EH (cell line): ENCODE measurements around the gene KRT32.

Experiments
- DNase-seq: peaks from one replicate; pipeline ENCODE4 v3.0.0-alpha.2; 2015; ENCODE audit warnings: low read depth

KRT32 gene

DNA sequence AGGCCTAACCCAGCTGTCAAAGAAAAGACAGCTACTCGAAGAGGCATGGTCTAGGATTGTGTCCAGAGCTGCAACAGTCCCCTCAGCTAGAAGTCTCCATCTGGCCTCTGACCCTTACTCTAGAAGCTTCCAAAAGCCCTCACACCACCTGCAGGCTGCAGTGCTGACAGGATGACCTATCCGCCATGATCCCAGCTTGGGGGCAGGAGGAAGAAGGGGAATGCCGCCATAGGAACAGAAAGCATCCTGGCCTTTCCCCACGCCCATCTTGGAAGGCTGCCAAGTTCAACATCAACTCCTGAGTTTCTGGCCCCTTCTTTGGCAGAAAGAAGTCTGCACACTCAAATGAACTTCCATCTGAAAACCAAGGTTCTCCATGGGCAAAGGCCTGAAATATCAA, 25.6 kb upstream of the KRT32 start:
- DNase-seq, result peak; percentile 45

DNA sequence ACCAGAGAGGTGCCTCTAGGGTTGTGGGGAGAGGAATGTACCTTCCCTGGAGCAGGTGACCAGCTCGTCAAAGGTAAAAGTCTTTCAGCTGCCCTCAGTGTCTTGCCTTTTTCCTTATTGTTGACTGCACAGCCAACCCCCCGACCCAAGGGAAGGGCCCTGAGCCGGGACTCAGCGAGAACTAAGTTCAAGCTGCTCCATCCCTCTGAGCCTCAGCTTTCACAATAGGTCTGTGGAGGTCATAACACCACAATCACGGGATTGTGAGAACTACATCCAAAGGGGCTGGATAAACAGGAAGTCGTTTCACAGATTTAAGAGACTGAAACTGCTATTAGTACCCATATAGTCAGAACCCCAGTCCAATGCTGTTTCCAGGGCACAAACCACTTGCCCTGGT, 25.2 kb upstream of the KRT32 start:
- DNase-seq, result peak; percentile 56

DNA sequence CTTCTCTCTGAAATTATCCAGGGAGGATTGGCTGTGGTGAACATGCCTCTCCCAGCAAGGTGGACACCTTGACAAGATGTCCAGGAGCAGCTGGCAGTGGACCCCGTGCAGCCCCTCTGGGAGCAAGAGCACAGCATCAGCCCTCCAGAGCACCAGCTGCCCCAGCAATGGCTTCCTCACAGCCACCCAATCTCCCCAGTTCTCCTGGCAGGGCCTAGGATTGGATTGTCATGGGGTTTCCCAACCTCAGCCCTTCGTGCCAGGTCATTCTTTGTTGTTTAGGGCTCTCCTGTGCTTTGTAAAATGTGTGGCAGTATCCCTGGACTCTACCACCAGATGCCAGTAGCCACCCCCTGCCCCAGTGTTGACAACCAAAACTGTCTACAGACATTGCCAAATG, 24.3 kb upstream of the KRT32 start:
- no peak for DNase-seq

DNA sequence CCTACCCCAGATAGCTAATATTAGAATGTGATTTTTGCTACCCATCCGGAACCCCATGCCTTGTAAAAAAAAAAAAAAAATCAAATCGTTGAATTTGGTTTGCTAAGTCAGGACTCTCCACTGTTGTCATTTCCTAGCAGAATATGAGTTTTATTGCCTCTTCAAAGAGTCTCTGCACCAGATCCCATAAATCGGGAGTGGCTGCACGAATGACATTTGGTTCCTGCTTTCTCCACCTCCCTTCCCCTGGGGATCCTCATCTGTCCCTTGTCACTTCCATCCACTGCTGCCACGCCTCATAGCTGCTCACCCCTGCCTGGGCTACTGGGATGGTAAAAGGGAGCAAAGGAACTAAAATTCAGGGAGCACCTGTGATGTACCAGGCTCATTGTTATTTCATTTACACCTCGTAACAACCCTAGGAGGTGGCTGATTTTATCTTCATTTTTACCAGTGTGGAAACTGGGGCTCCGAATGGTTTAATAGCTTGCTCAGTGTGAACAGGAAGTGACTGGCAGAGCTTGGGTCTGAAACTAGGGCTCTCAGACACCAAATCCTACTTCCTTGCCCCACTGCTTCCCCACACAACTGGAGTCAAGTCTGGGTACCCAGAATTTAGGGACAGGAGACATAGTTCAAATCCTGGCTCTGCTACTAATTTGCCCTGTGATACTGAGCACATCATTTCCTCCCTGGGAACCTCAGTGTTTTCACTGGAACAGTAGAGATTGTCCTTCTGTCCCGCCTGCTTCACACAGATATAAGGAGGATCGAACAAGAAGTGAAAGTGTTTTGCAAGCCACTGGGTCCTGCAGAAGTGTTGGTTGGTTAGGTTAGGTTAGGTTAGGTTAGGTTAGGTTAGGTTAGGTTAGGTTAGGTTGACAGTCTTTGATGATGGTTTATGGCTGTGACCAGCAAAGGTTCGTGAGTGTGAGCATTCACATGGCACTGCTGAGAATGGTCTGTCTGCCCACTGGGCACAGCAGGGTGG, 23.1 kb upstream of the KRT32 start:
- DNase-seq, result no peak

DNA sequence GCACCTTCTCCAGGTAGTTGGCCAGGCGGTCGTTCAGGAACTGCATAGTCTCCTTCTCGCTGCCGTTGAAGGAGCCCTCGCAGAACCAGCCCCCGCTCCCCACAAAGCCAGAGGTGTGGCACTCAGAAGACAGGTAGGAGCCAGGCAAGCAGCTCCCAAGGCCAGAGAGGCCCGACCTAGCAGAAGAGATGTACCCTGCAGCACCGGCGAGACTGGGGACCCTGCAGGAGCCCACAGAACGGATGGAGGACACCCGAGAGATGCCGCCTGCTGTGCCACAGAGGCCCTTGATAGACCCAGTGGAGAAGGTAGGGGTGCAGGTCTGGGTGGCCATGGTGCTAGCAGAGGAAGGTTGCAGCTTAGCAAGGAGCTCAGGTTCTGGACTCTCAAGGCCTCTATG, 22.3 kb upstream of the KRT32 start, which contains the start of gene KRT36:
Gene KRT36 (minus strand): TSS at position 380 of the 400 bp plus-strand sequence. CDS start 46 bp downstream, at position 334.
- no peak for DNase-seq

DNA sequence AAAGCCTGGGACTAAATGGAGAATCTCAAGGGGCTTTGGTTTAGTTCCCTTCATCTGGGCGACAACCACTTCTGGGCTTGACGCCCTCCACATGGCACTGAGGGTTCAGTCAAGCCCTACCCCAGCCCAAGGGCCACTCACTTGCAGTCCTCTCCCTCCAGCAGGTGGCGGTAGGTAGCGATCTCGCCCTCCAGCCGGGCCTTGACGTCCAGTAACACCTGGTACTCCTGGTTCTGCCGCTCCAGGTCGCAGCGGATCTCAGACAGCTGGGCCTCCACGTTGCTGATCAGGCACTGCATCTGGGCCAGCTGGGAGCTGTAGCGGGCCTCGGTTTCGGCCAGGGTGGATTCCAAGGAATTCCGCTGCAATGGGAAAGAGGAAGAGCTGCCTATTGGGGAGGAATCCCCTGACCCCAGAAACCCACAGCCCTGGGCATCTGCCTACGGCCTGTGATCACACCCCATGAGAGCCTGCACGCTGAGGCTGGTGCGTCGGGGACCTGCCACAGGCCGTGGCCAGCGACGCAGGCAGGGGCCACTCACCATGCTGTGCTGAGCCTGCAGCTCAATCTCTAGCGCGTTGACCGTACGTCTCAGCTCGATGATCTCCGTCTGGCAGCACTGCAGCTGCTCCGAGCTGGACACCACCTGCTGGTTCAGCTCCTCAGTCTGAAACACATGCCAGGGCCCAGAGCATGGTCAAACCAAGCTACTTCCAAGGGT, 19.8 kb upstream of the KRT32 start:
- no peak for DNase-seq

DNA sequence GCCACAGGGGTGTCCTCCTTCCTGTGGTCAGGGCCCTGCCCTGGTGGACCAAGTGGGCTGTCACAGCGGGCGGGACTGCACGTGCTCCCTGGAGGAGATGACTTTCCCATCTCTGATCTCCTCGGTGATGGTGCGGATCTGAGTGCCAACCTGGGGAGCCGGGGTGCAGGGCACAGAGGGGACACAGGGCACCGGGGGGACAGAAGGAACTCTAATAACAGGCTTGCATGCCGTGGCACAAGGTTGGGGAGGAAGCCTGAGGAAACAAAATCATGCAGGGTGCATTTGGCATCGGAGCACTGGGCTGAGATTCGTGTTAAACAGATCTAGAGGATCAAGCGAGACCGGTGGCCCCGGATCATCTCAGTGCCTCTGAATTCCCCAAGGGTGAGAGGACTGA, 19.1 kb upstream of the KRT32 start:
- DNase-seq, result no peak

DNA sequence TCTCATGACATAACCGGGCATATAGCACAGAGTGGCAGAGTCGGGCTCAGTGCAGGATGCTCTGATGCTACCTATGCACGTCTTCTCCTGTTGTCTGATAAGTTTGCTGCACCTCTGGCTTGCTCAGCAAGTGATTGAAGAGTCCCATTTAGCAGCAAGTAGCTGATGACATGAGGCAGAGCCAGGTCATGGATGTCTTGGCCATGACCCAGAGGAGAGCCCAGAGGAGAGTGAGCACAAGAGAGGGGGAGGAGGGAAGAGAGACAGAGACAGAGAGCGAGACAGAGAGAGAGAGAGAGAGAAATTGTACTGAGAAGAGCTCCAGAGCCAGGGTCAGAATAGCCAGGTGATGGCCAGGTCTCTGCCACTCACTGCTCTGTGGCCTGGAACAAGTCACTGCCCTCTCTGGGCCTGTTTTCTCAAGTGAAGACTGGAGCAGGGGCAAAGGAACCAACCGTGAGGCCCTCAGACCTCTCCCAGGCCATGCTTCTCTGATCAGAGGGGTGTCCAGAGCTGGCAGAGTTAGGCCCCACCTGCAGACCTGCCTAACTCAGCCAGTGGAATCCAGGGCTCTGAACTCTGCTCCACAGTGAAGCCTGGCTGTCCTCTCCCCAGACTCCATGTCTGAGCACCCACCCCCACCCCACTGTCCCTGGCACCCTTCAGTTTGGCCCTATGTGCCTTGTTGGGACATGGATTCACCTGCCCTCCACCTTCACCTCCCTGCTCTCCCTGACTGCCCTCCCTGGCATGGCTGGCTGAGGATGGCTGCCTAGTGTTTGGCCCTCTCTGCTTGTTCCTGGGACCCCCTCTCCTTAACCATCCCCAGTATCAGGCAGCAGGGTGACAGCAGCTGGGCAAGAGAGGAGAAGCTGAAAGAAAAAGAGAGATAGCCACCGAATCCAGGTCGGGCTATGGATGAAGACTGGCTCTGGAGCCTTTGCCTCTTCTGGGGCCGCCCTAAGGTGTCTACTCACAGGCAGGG, 18.0 kb upstream of the KRT32 start:
- peak; percentile 25 for DNase-seq

DNA sequence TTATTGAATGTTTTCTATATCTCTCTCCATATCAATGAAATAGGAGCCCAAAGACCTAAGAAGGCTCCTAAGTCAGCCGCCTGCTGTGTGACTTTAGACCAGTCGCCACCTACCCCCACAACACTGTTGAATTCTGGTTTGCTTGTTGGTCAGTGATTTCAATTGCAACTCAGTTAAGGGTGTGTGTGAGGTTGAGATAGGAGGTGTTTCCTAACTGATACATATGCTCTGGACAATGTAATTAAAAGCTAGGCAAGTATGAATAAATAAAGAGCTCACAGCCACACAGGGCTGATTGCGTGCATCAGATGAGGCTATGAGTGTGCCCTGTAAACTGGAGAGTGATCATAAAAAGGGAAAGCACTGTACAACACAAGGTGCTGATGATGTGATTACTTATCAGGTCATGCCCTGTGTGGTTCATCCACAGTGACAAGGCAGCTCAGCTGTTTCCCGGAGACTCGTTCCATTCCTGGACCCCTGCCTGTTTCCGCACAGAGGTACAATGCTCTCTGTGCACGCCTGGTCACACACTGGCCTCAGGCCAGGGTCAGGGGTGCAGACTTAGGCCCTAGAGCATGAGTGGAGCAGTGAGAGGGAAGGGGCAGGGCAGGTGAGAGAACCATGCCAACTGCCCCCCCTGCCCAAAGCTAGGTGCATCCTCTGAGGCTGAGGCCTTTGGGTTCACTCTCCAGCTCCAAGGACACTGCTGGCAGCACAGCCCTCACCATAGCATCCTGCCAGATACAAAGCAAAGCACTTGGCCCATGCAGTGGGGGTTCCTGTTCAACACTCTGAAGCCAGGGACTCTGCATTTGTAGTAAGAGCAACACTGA, 17.0 kb upstream of the KRT32 start:
- DNase-seq, result peak; percentile 55

DNA sequence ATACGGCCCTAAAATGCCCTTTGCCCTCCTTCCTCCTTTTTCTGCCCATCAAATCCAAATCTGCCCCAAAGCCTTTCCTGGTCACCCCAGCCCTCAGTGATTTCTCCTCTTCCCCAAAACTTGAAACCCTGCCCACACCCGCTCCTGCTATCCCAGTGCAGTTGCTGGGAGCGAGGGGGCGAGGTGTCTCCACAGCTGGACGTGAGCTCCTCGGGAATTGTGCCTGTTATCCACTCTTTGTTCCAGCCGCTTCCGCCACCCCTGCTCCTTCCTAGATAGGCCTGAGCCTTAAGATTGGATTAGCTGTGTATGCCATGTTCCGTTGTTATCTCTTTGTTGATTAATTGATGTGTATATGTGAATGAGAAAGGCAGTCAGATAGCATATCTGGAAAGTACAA, 16.3 kb upstream of the KRT32 start:
- no peak for DNase-seq

DNA sequence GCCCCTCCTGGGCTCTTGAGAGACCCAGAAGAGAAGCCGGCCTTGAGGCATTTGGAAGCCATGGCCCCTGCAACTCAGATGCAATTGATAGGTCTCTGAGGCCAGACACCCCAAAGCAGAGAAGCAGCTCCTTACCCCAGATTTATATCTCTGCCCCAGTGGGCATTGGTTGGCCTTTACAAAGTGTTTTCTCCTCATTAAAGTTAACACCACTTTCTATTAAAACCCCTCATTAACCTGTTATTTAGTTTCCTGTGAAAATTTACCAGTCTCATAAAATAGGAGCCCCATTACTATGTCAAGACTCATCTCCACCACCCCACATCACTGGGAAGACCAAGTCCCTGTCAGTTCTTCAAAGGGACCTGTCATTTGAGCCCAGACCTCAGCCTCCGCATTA, 13.8 kb upstream of the KRT32 start, which contains the start of gene KRT35:
Gene KRT35 (minus strand): TSS at position 116 of the 400 bp plus-strand sequence. CDS start 54 bp downstream, at position 62.
- DNase-seq, result no peak

DNA sequence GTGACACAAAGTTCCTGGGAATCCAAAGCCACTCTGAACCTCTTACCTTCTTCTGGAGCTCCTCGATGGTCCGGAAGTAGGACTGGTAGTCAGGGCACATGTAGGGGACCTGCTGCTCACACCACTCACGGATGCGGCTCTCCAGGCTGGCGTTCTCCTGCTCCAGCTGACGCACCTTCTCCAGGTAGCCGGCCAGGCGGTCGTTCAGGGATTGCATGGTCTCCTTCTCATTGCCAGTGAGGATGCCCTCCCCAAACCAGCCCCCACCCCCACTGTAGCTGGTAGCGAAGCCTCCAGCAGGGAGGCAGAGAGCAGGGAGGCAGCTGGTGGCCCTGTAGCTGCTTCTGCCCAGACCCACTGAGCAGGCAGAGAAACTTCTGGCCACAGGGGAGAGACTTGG, 13.4 kb upstream of the KRT32 start:
- no peak for DNase-seq

DNA sequence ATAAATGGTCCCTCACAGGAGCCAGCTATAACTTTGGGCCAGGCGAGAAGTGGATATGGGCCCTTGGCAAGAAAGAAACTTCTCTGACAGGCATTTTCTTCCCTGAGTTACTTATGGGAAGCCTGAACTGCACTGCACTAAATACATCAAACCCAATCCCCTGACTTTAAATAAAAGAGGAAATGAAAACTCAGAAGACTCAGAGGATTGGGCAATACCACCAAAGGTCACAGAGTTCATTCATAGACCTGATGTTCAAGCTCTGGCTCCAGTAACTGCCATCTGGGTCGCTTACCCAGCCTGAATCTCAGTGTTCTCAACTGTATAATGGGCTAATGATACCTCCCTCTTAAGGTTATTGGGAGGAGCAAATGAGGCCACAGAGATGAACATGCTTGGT, 12.9 kb upstream of the KRT32 start:
- DNase-seq, result no peak

DNA sequence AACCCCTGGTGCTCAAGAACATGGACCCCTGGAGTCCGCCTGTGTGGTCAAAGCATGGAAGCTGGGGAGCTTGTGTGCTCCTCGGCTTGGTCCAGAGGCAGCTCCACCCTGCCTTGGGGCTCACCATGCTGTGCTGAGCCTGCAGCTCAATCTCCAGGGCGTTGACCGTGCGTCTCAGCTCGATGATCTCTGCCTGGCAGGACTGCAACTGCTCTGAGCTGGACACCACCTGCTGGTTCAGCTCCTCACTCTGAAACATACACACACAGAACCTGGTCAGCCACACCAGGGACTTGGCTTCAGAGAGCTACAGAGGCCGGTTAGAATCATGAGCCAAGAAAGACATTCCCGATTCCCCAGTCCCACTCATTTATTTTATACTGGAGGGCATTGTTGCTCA, 11.1 kb upstream of the KRT32 start:
- DNase-seq, result no peak

DNA sequence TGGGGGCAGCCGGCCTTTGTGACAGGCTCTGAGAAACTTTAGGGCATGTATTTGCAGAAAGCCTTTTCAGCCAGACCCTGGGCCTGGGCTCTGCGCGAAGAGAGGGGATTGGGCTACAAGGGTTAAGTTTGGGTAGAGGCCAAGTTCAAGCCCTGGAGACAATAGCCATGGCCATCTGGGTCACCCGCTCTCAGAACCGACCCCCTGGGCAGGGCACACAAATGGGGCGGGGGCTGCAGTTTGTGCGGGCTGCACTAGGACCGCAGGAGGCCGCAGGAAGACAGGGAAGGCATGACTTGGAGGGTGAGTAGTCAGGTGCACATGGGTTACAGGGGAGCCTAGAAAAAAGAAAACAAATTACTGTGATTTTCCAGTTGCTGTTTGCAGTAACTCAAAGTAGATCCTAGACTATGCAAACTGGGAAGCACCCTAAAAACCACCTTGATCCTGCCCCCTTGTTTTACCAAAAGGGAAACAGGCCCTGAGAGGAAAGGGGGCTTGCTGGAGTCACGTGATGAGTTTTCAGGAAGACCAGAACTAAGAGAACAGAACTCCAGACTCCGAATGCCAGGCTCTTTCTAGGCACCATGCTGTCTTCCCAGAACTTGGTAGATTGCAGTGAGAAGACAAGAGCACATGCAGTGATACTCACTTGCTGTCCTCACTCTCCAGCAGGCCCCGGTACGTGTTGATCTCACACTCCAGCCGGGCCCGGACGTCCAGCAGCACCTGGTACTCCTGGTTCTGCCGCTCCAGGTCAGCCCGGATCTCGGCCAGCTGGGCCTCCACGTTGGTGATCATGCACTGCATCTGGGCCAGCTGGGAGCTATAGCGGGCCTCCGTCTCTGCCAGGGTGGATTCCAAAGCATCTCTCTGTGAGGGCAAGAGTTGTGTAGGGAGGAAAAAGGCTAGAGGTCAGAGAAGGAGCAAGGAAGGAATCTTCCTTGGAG, 10.0 kb upstream of the KRT32 start:
- no peak for DNase-seq

DNA sequence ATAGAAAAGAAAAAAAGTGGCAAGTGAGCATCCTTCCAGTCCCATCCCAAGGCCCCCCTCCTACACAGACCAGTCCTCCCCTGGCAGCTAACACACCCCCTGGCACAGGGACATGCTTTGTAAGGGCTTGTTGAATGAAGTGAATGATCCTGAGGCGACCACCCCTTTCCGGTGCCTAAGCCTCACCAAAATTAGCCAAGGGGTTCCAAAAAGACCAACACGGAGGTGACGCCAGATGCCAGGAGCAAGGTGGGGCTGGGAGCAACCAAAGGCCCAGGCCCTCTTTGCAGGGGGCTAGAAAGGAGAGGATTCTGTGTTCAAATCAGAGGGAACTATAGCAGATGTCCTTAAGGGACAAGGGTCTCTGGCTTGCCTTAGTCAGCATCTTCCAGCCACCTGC, 8.2 kb upstream of the KRT32 start:
- no peak for DNase-seq

DNA sequence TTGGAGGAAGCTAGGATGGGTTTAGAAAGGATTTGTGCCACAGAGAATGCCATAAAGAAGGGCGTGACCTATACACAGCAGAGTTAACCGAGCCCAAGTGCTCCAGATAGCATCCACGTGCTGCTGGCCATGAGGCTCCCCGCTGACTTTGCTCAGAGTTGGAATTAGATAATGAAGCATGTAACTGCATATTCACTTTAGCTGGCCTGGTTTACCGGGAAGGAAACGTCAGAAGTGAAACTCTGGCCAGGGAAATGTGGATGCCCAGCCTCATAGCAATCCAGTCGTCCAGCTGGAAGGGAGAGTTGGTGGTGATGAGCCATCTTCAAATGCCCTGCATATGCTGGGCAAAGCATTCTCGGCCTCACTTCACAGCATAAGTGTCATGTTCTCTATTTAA, 7.7 kb upstream of the KRT32 start:
- DNase-seq, result no peak

DNA sequence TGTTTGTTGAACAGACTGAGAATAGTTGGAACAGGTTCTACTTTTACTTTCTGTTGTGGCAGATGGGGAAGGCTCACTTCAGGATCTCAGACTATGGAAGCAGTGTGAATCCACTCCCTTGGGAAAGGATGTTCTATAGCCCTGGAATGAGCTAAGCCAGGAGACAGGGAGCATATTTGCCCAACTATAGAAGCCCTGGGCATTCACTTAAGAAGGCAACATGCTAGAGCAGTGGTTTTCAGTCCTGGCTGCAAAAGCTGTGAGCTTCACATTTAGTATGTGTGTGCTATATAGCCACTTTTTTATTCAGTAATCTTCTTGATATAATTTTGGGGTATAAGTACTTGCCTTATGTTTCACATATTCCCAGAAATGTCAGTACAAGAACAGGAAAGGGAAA, 1.2 kb upstream of the KRT32 start:
- DNase-seq, result no peak

DNA sequence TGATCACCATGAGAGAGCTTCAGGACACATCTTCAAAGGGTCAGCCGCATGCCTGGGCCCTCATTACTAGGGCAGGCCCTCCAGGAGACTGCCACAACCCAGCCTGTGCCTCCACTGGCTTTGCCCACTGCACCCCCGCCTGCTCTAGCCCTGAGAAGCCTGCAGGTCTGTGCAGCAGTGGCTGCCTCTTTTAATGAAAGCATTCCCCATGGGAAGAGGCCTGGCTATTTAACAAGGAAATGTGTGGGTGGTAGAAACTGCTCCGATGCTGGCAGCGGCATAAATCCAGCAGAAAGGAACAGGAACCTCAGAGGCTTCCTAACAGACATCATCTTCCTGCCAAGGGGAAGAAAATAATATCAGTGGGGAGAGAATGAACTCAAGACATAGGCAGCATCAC, 375 bp upstream of the KRT32 start:
- DNase-seq, result no peak

DNA sequence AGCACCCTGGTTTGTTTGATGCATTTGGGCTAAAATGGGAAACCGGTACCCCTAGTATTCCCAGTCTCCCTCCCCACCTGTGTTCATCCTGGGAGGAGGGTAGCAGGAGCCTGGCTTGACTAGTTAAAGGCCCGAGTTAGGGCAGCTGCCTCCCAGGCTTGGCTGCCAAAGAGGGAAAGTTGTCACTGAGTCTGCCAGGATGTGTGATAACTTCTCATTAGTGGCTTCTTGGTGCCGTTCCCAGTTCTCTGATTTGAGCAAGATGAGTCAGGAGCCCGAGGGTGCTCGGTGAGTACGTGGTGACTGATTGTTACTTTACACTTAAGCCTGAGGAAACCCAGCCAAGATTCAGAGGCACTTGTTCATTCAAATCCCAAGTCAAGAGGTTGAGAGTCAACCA, 2.5 kb downstream of the KRT32 start:
- DNase-seq, result peak; percentile 98
